ENCODE results near the gene PDZRN3. TPM values are rescaled to one million over a fixed set of nuclear protein-coding genes. Genes with fewer than 3 reads are reported as not detected.

Gene PDZRN3
- total RNA-seq, 6 donors from 2014 or later, result 7.0 to 50.3 (median 18.4) TPM

DNA sequence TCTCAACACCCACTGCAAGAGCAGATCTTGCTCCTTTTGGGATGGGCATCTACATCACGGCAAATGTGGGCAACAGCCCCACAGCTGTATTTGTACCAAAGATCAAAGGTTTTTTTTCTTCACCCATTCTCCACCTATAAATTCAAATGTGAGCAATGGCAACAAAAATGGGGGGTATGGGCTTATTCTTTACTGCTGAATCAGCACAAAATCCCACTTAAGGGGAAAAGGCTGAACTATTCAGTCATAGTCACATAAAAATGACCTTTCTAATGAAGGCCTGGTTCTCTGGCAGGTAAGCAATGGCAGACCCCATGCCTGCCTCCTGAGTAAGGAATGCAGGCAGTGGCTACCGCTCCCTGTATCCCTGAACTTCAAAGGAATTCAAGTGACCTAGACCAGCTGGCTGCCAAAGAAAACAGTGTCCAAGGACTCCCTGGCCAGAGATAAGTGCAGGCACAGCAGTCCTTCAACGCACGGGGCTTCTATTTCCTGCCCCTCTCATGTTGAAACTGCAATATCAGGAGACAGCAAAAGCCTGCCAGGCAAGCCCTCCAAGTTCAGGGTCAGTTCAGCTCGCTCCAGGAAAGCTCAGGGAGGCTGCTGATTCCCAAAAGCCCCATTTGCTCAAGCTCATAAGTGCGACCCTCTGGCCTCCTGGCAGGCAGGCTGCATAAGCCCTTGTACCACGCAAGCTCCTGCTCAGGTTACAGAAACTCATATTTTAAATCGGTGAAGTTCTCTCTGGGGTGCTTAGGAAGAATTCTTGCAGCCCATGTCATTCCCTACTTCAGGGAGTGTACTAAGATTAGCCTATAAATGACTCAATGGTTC, 134.1 kb downstream of the PDZRN3 start:
- DNase-seq, result peak in 1 of 2 donors; percentile 59
- no peak overlapping the region for H3K4me3 ChIP-seq
- no peaks in the 10 kb centered on the region for H3K36me3 ChIP-seq
- 30 to 45% methylated on average over 6 to 8 of the region's 8 CpGs for WGBS, 2 donors
- no peaks in the 10 kb centered on the region for H3K27me3 ChIP-seq
- peak; percentile 50 to 64 for ATAC-seq (ENCODE audit: low FRiP score in 2 of 2)
- TF ChIP-seq EP300 (IDR thresholded peaks at IDR 0.05) (no peak), POLR2A (IDR thresholded peaks at IDR 0.05) (no peak), POLR2AphosphoS5 (IDR thresholded peaks at IDR 0.05) (no peak)
- TF ChIP-seq, protein P1, sequence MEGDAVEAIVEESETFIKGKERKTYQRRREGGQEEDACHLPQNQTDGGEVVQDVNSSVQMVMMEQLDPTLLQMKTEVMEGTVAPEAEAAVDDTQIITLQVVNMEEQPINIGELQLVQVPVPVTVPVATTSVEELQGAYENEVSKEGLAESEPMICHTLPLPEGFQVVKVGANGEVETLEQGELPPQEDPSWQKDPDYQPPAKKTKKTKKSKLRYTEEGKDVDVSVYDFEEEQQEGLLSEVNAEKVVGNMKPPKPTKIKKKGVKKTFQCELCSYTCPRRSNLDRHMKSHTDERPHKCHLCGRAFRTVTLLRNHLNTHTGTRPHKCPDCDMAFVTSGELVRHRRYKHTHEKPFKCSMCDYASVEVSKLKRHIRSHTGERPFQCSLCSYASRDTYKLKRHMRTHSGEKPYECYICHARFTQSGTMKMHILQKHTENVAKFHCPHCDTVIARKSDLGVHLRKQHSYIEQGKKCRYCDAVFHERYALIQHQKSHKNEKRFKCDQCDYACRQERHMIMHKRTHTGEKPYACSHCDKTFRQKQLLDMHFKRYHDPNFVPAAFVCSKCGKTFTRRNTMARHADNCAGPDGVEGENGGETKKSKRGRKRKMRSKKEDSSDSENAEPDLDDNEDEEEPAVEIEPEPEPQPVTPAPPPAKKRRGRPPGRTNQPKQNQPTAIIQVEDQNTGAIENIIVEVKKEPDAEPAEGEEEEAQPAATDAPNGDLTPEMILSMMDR (IDR thresholded peaks at IDR 0.05), result no peak
- peaks cover 0 to 16% (median 5%) of the 10 kb centered on the region in 4 donors for H3K4me1 ChIP-seq
- H3K9me3 ChIP-seq, result no peaks in the 10 kb centered on the region
- no peak overlapping the region for H3K27ac ChIP-seq

DNA sequence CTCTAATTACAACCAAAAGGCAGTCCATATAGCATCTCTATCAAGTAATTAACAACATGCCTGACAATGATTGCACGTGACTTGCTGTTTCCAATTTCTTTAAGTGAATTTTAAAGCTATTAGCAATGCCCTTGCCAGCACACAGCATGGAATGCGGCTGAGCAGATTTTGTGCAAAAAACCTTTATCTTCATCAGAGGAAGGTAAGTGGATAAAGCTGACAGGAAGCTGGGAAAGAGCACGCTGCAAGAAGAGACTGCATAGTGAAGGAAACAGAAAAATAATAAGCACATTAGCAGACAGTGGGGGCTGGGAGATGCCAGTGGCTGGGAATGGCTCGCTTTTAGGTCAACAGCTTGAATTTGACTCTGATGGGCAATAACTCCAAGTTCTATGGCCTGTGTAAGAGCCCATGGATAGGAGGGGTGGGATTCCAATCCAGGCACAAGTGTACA, 138.8 kb downstream of the PDZRN3 start:
- DNase-seq (no peak), ATAC-seq (ENCODE audit: low FRiP score in 2 of 2) (no peak)
- no peaks in the 10 kb centered on the region for H3K27me3 ChIP-seq
- H3K4me3 ChIP-seq, result no peak overlapping the region
- TF ChIP-seq, protein P1 (IDR thresholded peaks at IDR 0.05), result no peak
- TF ChIP-seq POLR2AphosphoS5 (IDR thresholded peaks at IDR 0.05) (no peak), EP300 (IDR thresholded peaks at IDR 0.05) (no peak), POLR2A (IDR thresholded peaks at IDR 0.05) (no peak)
- no peak overlapping the region for H3K27ac ChIP-seq
- 39 to 46% methylated on average over 4 of the region's 4 CpGs for WGBS, 2 donors
- peaks cover under 1 to 11% (median 6%) of the 10 kb centered on the region in 4 donors for H3K4me1 ChIP-seq
- H3K9me3 ChIP-seq, result no peaks in the 10 kb centered on the region
- no peaks in the 10 kb centered on the region for H3K36me3 ChIP-seq

DNA sequence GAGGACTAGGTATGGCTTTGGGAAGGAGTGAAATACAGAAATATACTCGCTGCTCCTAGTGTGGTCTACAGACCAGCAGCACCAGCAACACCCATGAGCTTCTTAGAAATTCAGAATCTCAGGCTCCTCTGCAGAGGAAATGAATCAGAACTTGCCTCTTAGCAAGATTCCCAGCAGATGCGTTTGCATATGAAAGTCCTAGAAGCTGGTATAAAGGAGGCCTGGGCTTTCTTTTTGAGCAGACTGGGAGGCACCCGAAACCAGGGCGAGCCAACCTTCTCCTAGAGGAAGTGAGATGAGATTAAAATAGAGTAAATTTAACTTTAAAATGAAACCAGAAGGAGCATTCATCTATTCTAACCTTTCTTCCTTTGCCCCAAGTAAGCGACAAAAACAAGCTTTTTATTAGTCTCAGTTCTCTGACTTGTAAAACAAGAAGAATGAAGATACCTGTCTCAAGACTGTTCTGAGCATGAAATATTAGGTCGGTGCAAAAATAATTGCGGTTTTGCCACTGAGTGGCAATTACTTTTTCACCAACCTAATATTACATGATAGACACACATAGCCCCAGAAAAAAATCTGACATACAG, 140.0 kb downstream of the PDZRN3 start:
- ATAC-seq (ENCODE audit: low FRiP score in 2 of 2) (no peak), DNase-seq (no peak)
- Histone ChIP-seq H3K27ac (no peak overlapping the region), H3K27me3 (no peaks in the 10 kb centered on the region), H3K4me1 (peaks cover 3 to 15% (median 7%) of the 10 kb centered on the region in 4 donors), H3K9me3 (no peaks in the 10 kb centered on the region), H3K36me3 (no peaks in the 10 kb centered on the region), H3K4me3 (no peak overlapping the region)
- TF ChIP-seq POLR2AphosphoS5 (IDR thresholded peaks at IDR 0.05) (no peak), POLR2A (IDR thresholded peaks at IDR 0.05) (no peak), EP300 (IDR thresholded peaks at IDR 0.05) (no peak)
- TF ChIP-seq, protein P1 (IDR thresholded peaks at IDR 0.05), result no peak
- 56 to 68% methylated on average over 7 of the region's 7 CpGs for WGBS, 2 donors

DNA sequence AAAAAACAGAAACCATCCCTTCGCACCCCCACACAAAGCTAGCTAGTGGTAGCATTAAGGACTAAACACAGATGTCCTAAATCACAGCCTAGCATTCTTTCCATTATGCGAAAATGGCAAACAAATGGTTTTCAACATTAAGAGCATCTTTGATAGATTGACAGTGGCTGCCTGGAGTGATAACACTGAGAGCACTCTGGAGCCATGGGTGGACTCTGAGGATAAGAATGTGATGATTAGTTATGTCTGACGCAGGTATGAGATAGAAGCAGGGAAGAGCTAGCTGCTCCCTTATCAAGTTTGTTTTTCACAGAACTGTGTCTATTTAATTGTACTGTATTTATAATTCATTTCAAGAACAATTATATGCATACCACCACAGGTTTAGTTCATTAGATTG, 142.9 kb downstream of the PDZRN3 start:
- H3K4me3 ChIP-seq, result no peak overlapping the region
- TF ChIP-seq, protein P1 (IDR thresholded peaks at IDR 0.05), result no peak
- TF ChIP-seq EP300 (IDR thresholded peaks at IDR 0.05) (no peak), POLR2AphosphoS5 (IDR thresholded peaks at IDR 0.05) (no peak), POLR2A (IDR thresholded peaks at IDR 0.05) (no peak)
- H3K9me3 ChIP-seq, result no peaks in the 10 kb centered on the region
- H3K36me3 ChIP-seq, result no peaks in the 10 kb centered on the region
- DNase-seq (no peak), ATAC-seq (ENCODE audit: low FRiP score in 2 of 2) (no peak)
- WGBS, 2 donors, result 76 to 87% methylated on average over 3 of the region's 3 CpGs
- no peaks in the 10 kb centered on the region for H3K27me3 ChIP-seq
- H3K4me1 ChIP-seq, result peaks cover 3 to 15% (median 7%) of the 10 kb centered on the region in 4 donors
- H3K27ac ChIP-seq, result no peak overlapping the region
